Brain microvascular endothelial cell (primary cell): ENCODE measurements around the gene C1QTNF12.

ENCODE experiments used
- DNase-seq: peaks from one replicate; pipeline ENCODE4 v3.0.0-alpha.2; 2020
- H3K27ac ChIP-seq: fragments of 250-450 bp; sonication (Bioruptor Pico); 2 replicates; pipeline ENCODE4 v1.5.1; 2020; ENCODE audit warnings: mild to moderate bottlenecking, moderate library complexity
- H3K27me3 ChIP-seq: fragments of 250-450 bp; sonication (Bioruptor Pico); replicated peaks from 2 replicates; pipeline ENCODE4 v1.5.1; 2020; ENCODE audit warnings: mild to moderate bottlenecking
- H3K36me3 ChIP-seq: fragments of 250-450 bp; sonication (Bioruptor Pico); replicated peaks from 2 replicates; pipeline ENCODE4 v1.5.1; 2020; ENCODE audit warnings: mild to moderate bottlenecking
- H3K4me3 ChIP-seq: 2 replicates; pipeline ENCODE4 v1.5.1; 2011; ENCODE audit warnings: low read depth, mild to moderate bottlenecking, control low read depth, low read length, moderate library complexity
- CTCF ChIP-seq: IDR thresholded peaks from 2 replicates; pipeline ENCODE4 v1.5.1; 2011; ENCODE audit warnings: low read depth, mild to moderate bottlenecking, moderate library complexity, low read length, control low read depth, inconsistent platforms; ENCODE audit errors: missing control alignments
- in situ Hi-C: cut with HindIII; loops from 2 replicates; pipeline ENCODE4 v1.10.0; 2017; ENCODE audit warnings: low sequenced_read_pairs, low pct_ligation_motif_present

The C1QTNF12 gene

GRCh38 chr1:1245817-1246576, 525 bp downstream of the C1QTNF12 start:
- Histone ChIP-seq H3K4me3 (no peak overlapping the region), H3K27me3 (no peaks in the 10 kb centered on the region), H3K36me3 (no peaks in the 10 kb centered on the region), H3K27ac (no peak overlapping the region)
- no peak for TF ChIP-seq CTCF
- in situ Hi-C loops: no loop called here
- DNase-seq: no peak

GRCh38 chr1:1245178-1245816, 1.2 kb downstream of the C1QTNF12 start:
- in situ Hi-C loops: no loop called here
- Histone ChIP-seq H3K36me3 (no peaks in the 10 kb centered on the region), H3K4me3 (no peak overlapping the region), H3K27me3 (no peaks in the 10 kb centered on the region), H3K27ac (no peak overlapping the region)
- DNase-seq: no peak
- no peak for TF ChIP-seq CTCF

- peak; percentile 18 for TF ChIP-seq CTCF
Measured at GRCh38 chr1:1244192-1244811, 2.2 kb downstream of the C1QTNF12 start.

GRCh38 chr1:1243807-1244191, 2.7 kb downstream of the C1QTNF12 start:
- Histone ChIP-seq H3K4me3 (no peak overlapping the region), H3K36me3 (no peaks in the 10 kb centered on the region), H3K27me3 (no peaks in the 10 kb centered on the region), H3K27ac (no peak overlapping the region)
- no peak for TF ChIP-seq CTCF
- in situ Hi-C loops: no loop called here
- DNase-seq: no peak

More at GRCh38 chr1:1244192-1244811, 2.2 kb downstream of the C1QTNF12 start:
- no peak for DNase-seq
- H3K27me3 ChIP-seq: no peaks in the 10 kb centered on the region
- no peaks in the 10 kb centered on the region for H3K36me3 ChIP-seq
- in situ Hi-C loops: no loop called here
- no peak overlapping the region for H3K27ac ChIP-seq
- no peak overlapping the region for H3K4me3 ChIP-seq

GRCh38 chr1:1243266-1243660, 3.3 kb downstream of the C1QTNF12 start:
- H3K27me3 ChIP-seq: no peaks in the 10 kb centered on the region
- TF ChIP-seq CTCF: no peak
- H3K36me3 ChIP-seq: no peaks in the 10 kb centered on the region
- H3K4me3 ChIP-seq: no peak overlapping the region
- no peak overlapping the region for H3K27ac ChIP-seq
- no peak for DNase-seq
- in situ Hi-C loops: no loop called here
